Posterior vena cava (tissue), 2 donors: ENCODE data around the gene C10orf71. TPM values are rescaled to one million over a fixed set of nuclear protein-coding genes. Genes with fewer than 3 reads are reported as not detected.

Experiments used
- DNase-seq: peaks from one replicate; pipeline ENCODE4 v3.0.0-alpha.2; 2020; ENCODE audit warnings: low spot score
- intact Hi-C, 2 donors: fragments of 100-400 bp; cut with DNase I; formaldehyde crosslinking; loops; one replicate each; pipeline versions ENCODE4 v1.14.1 to v1.14.2; 2022 to 2023
- total RNA-seq, 2 donors: library from RNA; stranded (reverse); fragmentation: NEBNext Ultra II Directional; extraction: Animal tissue kit (Norgen Biotek cat#: 25700); gene quantifications; one replicate each; pipeline ENCODE4 v1.2.1, GENCODE V29; 2021
- donor health status: DM: yes; HTN: yes; CAD: no.
- donor health status: DM: yes; HTN: yes; CAD: no.

Gene C10orf71
- total RNA-seq, 2 donors from 2014 or later, result 0.10 to 0.23 TPM

DNA sequence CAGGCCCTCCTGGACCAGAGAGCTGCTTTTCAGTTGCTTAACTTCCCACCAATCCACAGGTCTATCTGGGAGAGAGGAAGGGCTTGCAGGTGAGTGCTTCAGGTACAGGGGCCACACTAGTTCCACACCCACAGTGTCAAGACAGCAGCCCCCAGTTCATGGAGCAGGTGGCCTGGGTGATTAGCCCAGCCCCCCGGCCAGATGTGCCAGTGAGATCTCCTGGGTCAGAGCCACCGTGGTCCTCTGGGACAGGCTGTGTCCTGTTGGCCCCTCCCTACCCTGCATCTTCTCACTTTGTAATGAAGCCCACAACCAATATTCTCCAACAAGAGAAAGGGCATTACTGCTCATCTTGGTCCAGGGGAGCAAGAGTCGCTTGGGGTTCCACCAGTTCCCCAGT lies 66.3 kb downstream of the C10orf71 start:
- intact Hi-C loops, result no loop called here
- peak; percentile 60 for DNase-seq

DNA sequence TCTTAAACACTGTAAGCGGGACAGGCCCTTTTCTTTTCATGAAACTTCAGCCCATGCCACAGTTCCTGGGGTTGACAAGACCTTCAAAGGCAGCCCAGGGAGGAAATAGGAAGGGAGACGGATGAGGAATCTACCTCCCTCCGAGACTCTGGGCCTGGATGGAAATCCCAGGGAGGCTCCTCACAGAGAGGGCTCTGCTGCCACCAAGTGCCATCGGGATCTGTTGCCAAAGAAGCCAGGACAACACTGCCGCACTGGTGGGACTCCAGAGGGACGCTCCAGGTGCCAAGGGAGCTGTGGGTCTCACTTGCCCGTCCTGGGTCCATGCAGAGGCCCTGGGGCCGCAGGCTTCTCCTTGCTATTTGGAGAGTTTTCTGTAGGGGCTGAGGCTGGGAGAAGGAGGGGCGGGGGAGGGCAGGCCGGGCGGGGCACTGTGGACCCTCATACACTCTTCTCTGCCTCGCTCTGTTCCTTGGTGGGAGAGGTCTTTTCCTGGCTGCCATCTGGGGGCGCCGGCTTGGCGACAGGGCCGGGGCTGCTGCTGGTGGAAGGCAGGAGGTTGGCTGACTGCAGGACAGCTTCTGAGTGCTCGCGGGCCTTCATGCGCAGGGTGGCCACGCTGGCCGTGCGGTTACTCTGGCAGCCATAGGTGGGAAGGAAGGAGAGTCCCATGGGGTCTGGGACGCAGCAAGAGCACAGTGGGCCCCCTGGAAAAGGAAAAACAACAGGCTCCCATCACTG lies 66.9 kb downstream of the C10orf71 start:
- peak; percentile 61 for DNase-seq
- intact Hi-C loops, result no loop called here

DNA sequence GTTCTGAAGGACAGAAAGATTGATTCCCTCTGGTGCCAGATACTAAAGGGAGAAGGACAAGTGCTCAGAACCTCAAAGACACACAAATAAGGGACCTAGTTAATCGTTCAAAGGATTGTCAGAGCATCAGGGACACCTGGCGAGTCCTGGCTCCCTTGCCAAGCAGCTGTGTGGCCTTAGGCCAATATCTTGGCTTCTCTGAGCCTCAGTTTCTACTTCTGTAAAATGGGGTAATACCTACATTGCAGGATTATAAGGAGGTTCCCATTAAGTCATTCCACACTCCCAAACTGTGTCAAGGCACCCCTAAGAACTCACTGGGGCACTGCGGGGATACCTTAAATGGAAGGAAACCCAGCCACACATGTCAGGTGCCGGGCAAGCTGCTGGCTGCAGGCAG lies 67.5 kb downstream of the C10orf71 start:
- DNase-seq, result no peak
- intact Hi-C loops, result no loop called here

DNA sequence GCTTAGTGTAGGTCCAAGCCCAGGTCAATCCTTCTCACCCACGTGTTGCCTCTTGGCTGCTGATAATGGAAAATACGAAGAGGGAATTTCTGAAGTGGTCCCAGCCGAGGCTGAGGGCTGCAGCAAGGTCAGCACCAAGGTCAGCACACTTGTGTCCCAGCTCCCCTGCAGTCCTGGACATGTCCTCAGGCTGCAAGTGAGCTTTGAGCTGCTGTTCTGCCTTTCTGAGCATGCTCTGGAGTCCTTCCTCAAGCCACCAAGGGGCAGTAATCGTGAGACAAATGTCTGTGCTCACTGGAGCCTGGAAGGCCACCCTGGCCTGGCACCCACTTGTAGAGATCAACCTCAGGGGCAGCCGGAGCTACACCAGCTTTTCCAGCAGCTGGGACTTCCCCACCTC lies 68.6 kb downstream of the C10orf71 start:
- intact Hi-C loops, result no loop called here
- no peak for DNase-seq

DNA sequence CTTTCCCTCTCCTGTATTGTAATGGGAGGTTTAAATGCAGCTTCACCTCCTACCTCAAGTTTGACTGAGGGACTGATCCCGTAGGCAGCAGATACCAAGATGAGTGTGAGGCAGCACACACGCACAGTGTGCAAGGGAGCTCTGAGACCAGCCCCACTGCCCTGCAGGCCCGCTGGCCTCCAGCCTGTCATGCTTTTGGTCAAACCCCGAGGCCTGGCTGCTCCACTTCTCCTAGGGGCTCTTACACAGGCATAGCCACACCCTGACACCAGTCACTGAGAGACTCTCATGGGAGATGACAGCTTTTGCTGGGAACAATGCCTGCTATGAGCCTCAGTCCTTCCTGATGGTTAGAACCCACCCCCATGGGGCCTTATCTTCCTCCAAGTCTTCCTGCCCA lies 69.3 kb downstream of the C10orf71 start:
- DNase-seq, result no peak
- intact Hi-C loops, result no loop called here

DNA sequence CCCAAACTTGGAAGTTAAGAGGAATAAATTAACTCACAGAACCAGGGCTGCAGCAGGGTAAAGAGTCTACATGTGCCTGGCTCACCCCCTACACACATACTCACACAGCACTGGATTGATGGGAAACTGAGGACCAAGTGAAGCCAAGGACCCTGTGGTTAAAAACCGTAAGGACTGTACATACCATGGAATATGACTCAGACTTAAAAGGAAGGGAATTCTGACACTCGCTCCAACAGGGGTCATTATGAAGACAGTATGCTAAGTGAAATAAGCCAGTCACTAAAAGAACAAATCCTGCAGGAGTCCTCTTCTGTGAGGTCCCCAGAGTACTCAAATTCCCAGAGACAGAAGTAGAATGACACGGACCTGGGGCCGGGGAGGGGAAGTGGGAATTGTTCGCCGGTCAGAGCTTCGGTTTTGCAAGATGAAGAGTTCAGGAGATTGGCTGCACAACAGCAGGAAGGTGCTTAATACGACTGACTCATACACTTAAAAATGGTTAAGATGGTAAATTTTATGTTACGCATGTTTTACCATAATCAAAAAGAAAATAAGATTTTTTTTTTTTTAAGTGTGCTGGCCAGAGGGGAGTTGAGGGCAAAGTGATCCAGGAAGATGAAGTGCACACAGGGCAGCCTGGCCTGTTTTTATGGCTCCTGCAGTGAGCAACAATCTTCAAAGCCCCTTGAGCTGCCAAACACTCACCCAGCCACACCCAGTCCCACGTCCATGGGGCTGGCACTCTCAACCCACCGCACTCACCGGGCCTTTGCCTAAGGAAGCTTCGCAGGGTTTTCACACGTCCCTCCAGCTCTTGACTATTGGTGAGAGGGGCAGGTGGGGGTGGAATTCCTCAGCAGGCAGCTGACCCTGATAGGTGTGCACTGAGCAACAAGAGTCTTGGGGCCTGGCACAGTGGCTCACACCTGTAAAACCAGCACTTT lies 70.5 kb downstream of the C10orf71 start:
- DNase-seq, result peak; percentile 38
- intact Hi-C loops, result no loop called here

DNA sequence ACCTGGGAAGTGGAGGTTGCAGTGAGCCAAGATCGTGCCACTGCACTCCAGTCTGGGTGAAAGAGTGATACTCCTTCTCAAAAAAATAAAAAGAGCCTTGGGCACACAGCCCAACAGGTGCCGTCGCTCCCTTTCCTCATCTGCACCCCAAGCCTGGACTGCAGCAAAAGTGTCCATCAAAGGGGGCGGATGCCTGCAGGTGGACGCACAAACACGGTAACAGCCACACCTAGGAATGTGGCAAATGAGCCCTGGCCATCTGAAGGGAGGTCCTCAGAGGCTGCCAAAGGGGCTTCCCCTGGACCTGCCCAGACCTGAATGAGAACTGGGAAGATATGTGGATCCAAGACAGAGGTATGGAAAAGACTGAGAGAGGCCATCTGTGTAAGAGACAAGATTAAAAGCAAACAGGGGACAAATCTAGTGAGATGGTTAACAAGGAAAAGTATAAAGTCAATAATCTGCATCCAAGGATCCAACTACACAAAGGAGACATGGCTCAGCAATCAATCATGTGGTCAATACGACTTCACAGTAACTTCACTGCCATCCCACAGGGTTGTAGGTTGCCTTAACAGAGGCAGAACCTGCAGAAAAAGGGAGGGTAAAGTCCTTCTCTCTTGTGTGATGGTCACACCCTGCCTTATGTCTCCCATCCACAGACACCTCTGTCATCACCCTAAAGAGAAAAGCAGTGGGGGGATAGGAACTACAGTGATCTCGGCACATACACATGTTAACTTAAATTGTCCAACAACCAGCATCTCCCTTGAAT lies 71.5 kb downstream of the C10orf71 start:
- intact Hi-C loops, result no loop called here

DNA sequence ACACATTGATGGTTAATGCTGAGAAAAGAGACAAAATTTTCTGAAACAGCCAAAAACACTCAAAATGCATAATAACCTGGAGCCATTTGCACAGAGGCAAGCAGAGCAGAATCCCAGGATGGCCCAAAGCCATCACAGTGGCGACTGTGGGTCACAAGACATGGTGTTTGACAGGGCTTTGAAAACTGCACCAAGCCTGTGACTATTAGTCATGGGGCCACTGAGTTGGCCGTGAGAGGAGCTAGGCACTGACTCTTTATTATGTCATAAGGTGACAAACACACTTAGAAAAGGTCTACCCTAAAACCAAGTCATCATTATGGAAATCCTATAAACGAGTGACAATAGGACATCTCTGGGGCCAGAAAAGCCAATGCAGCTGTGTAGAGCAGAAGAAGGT lies 73.0 kb downstream of the C10orf71 start:
- DNase-seq, result peak; percentile 38
- intact Hi-C loops, result no loop called here

More for the DNA sequence above, 71.5 kb downstream of the C10orf71 start:
- peak; percentile 58 for DNase-seq

DNA sequence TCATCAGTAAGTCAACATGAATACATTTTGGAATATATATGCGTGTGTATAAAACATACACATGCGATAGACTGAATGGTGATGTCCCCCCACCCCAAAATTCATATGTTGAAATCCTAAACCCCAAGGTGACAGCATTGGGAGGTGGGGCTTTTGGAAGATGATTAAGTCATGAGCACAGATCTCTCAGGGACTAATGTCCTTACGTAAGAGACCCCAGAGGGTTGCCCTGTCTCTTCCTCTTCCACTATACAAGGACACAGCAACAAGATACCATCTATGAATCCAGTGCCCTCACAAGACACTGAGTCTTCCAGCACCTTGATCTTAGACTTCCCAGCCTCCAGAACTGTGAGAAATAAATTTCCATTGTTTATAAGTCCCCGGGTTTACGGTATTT lies 74.4 kb downstream of the C10orf71 start:
- no peak for DNase-seq
- intact Hi-C loops, result no loop called here

DNA sequence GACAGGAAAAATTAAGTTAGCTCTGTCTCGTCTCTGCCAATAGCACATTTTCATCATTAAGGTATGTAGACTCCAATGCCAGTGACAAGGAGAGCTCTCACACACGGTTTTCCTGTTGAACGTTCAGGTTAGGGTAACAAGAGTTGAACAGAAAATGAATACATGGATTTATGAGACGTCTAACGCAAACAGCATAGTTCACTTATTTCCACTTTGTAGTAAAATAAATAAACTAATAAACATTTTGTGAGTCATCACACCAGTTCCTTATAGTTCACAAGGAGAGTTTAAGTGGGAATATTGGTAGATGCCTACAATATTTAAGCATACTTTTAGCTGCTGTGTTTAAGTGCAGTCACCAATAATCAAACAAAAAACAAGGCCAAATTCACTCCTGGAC lies 75.8 kb downstream of the C10orf71 start:
- intact Hi-C loops, result no loop called here
- DNase-seq, result no peak

DNA sequence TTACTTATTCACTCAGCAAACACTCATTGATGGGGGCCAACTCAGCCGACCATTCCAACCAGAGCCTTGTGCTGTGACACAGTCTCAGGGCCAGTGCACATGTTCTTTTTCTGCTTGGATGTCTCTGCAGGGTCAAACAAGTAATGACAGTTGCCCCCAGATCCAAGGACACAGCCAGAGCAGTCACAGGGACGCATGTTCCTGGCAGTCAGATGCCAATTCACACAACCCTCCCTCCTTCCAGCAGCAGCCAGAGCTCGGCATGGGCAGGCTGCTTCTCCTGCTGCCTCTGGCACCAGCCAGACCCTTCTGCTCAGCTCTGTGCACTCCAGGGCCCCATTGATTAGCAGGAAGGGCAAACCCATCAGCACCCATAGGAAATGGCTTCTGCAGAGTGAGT lies 76.6 kb downstream of the C10orf71 start:
- intact Hi-C loops, result no loop called here
- peak; percentile 22 for DNase-seq

Other genes starting within 250 kb of the C10orf71 start
- 10 to 100 TPM; 14.9 to 20.2 TPM for gene VSTM4, start 183.6 kb upstream of the C10orf71 start, total RNA-seq
- not detected for gene FAM170B, start 165.1 kb upstream of the C10orf71 start, total RNA-seq
- 10 to 100 TPM; 17.0 to 26.1 TPM for gene TMEM273, start 110.8 kb upstream of the C10orf71 start, total RNA-seq
- gene DRGX, start 96.9 kb downstream of the C10orf71 start, total RNA-seq, result not detected
- gene ERCC6, start 240.0 kb downstream of the C10orf71 start, total RNA-seq, result 10 to 100 TPM; 17.0 to 17.3 TPM